ENCODE results near the gene F2.

DNA sequence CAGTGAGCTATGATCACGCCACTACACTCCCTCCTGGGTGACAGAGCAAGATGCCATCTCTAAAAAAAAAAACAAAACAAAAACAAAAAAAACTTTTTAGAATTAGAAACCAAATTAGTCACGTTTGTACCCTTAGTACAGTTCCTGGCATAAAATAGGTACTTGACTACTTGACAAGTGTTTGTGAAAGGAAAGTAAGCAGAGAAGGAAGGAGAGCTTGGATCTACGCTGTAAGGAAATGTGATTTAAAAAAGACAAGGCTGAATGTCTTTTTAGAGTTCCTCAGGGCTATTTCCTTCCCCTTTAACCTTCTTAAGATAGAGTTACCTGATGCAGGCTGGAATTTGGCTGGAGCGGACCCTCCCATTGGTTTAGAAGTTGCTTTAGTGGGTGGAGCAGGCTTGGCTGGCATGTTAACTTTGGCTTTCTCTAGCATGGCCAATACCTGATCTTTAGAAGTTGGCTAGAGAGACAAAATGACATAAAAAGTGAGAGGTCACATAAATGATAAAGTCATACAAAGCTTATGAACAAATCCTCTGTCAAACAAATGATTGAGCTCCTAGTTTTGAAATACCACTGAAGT lies 50.7 kb downstream of the F2 start:
- no peak for TF ChIP-seq POLR2A (IDR thresholded peaks at IDR 0.05)
- TF ChIP-seq, protein P1, sequence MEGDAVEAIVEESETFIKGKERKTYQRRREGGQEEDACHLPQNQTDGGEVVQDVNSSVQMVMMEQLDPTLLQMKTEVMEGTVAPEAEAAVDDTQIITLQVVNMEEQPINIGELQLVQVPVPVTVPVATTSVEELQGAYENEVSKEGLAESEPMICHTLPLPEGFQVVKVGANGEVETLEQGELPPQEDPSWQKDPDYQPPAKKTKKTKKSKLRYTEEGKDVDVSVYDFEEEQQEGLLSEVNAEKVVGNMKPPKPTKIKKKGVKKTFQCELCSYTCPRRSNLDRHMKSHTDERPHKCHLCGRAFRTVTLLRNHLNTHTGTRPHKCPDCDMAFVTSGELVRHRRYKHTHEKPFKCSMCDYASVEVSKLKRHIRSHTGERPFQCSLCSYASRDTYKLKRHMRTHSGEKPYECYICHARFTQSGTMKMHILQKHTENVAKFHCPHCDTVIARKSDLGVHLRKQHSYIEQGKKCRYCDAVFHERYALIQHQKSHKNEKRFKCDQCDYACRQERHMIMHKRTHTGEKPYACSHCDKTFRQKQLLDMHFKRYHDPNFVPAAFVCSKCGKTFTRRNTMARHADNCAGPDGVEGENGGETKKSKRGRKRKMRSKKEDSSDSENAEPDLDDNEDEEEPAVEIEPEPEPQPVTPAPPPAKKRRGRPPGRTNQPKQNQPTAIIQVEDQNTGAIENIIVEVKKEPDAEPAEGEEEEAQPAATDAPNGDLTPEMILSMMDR (IDR thresholded peaks at IDR 0.05), result no peak
- TF ChIP-seq POLR2AphosphoS5 (IDR thresholded peaks at IDR 0.05), result no peak

Measured in prostate gland (tissue), 2 donors.